Measurements from ENCODE around the gene TAS1R1. TPM values are rescaled to one million over a fixed set of nuclear protein-coding genes. Genes with fewer than 3 reads are reported as not detected.

Gene TAS1R1
- total RNA-seq, 4 donors from 2014 or later: not detected

GRCh38 chr1:6574818-6575217, 19.7 kb downstream of the TAS1R1 start:
- TF ChIP-seq CTCF (IDR thresholded peaks at IDR 0.05; ENCODE audit: low read depth): no peak

GRCh38 chr1:6577831-6578525, 22.9 kb downstream of the TAS1R1 start:
- TF ChIP-seq CTCF (IDR thresholded peaks at IDR 0.05; ENCODE audit: low read depth): no peak

- TF ChIP-seq CTCF (IDR thresholded peaks at IDR 0.05; ENCODE audit: low read depth): no peak
Measured at GRCh38 chr1:6578624-6579373, 23.7 kb downstream of the TAS1R1 start.

- TF ChIP-seq CTCF (IDR thresholded peaks at IDR 0.05; ENCODE audit: low read depth): no peak
Measured at GRCh38 chr1:6579374-6580118, 24.4 kb downstream of the TAS1R1 start, which contains the start of gene ZBTB48. Gene ZBTB48, plus strand, starts transcription at chr1:6579994. Its CDS starts 616 bp downstream, at chr1:6580610.

GRCh38 chr1:6580119-6580592, 25.0 kb downstream of the TAS1R1 start:
- no peak for TF ChIP-seq CTCF (IDR thresholded peaks at IDR 0.05; ENCODE audit: low read depth)

GRCh38 chr1:6580593-6581409, 25.7 kb downstream of the TAS1R1 start:
- no peak for TF ChIP-seq CTCF (IDR thresholded peaks at IDR 0.05; ENCODE audit: low read depth)
